Measurements from ENCODE around the gene NOTUM.

DNA sequence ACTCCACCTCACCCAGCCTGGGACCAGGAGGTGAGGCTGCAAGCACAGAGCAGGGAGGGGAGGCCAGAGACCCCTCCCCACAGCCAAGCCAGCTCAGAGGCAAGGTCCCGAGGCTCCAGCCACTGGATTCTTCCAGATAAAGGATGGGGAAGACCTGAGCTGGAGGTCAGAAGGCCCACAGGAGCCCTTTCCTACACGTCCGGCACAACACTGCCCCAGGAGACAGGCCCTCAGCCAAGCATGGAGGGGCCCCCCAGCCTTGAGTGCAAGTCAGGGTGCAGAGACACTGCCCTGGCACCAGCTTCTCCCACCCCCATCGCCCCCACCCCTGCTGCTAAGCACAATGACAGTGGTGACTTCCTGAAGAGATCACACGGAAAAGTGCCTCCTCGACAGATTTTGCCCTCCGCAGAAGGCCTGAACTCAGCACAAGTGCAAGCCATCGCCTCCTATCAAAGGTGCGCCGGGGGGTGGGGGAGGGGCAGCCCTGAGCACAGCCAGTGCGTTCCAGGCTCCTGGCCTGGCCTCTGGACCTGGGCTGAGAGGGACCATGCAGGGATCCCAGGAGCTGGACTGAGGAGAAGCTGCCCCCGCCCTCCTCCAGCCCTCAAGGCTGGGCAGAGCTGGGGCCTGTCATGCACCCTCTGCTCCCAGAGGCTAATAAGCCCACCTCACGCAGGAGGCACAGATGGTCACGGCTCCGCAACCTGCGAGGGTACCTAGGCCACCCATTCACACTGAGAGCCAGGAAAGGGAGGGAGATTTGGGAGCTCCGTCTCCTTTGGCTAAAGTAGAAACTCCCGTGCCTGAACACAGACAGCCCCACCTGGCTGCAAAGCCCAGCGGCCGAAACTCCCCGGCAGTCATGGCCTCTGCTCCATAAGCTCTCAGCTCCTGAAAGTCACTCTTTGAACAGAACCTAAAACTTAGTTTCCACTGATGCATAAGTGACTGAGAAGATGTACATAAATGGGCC lies 36.1 kb downstream of the NOTUM start:
- TF ChIP-seq, protein P1, sequence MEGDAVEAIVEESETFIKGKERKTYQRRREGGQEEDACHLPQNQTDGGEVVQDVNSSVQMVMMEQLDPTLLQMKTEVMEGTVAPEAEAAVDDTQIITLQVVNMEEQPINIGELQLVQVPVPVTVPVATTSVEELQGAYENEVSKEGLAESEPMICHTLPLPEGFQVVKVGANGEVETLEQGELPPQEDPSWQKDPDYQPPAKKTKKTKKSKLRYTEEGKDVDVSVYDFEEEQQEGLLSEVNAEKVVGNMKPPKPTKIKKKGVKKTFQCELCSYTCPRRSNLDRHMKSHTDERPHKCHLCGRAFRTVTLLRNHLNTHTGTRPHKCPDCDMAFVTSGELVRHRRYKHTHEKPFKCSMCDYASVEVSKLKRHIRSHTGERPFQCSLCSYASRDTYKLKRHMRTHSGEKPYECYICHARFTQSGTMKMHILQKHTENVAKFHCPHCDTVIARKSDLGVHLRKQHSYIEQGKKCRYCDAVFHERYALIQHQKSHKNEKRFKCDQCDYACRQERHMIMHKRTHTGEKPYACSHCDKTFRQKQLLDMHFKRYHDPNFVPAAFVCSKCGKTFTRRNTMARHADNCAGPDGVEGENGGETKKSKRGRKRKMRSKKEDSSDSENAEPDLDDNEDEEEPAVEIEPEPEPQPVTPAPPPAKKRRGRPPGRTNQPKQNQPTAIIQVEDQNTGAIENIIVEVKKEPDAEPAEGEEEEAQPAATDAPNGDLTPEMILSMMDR (IDR thresholded peaks at IDR 0.05; ENCODE audit: insufficient read depth, low read depth, low read length), result no peak
- TF ChIP-seq EZH2 (IDR thresholded peaks at IDR 0.05; ENCODE audit: insufficient read depth, low read length), result no peak
